A549 (cell line): ENCODE data around the gene KCNG1.

Source experiments
- CBX2 ChIP-seq: fragments of 200-600 bp; sonication (generic); IDR thresholded peaks from 2 replicates; pipeline ENCODE4 v1.6.1; 2016; ENCODE audit warnings: low read depth, mild to moderate bottlenecking, borderline replicate concordance
- CTCF ChIP-seq: fragments of >200 bp; sonication (Bioruptor Twin); formaldehyde crosslinking; IDR thresholded peaks from 3 replicates; pipeline ENCODE4 v1.5.1; 2016
- EP300 ChIP-seq, 2 experiments: fragments of >200 bp; sonication (Bioruptor Twin); formaldehyde crosslinking; IDR thresholded peaks; 2 replicates in 1 of 2; 3 replicates in 1 of 2; pipeline ENCODE4 v1.6.1; 2016 to 2017
- HOXB5 ChIP-seq: fragments of 250-450 bp; sonication (Bioruptor Pico); IDR thresholded peaks from 2 replicates; pipeline ENCODE4 v1.5.0; 2020; ENCODE audit warnings: mild to moderate bottlenecking, moderate library complexity
- JUN ChIP-seq, 2 experiments: fragments of >200 bp; sonication (Bioruptor Twin); formaldehyde crosslinking; IDR thresholded peaks; 2 replicates in 1 of 2; 3 replicates in 1 of 2; pipeline ENCODE4 v1.6.1; 2016 to 2017
- KDM5A ChIP-seq: fragments of 200-600 bp; sonication (generic); IDR thresholded peaks from 2 replicates; pipeline ENCODE4 v1.6.1; 2016; ENCODE audit warnings: antibody characterized with exemption, mild to moderate bottlenecking
- MAFK ChIP-seq: fragments of 450-650 bp; IDR thresholded peaks from 2 replicates; pipeline ENCODE4 v1.6.1; 2014; ENCODE audit not compliant: partially characterized antibody
- POLR2A ChIP-seq: IDR thresholded peaks from 2 replicates; pipeline ENCODE4 v1.6.1; 2012; ENCODE audit warnings: mild to moderate bottlenecking, low read length
- POLR2AphosphoS2 ChIP-seq: conservative IDR thresholded peaks from 2 replicates; pipeline ENCODE4 v1.6.1; 2012; ENCODE audit warnings: low read length, improper control_type of control experiment, inconsistent platforms
- RCOR1 ChIP-seq: fragments of 150-350 bp; IDR thresholded peaks from 2 replicates; pipeline ENCODE4 v1.6.1; 2014; ENCODE audit warnings: antibody characterized with exemption, low read length, low read depth

DNA sequence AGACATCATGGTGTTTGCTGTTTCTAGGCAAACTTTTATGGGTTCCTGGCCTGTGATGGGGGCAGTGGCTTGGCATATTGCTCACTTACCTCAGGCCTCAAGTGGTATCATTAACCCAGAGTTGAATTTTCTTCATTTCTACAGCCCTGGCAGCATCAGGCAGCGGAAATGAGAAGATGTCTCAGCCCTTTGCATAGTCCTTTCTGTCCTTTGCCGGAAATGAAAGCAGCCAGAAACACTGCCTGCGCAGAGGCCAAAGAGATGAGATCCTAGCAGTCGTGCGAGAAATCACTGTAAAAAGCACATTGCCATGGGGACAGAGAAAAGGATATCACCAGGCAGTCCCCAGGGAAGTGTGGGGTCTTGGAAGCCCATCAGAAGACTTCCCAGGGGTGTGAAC is 37.4 kb upstream of the KCNG1 start:
- no peak for TF ChIP-seq POLR2AphosphoS2
- no peak for TF ChIP-seq CTCF
- TF ChIP-seq POLR2A: no peak
- no peak for TF ChIP-seq MAFK
- TF ChIP-seq JUN (IDR thresholded peaks at IDR 0.05): no peak
- no peak for TF ChIP-seq RCOR1
- TF ChIP-seq CBX2: no peak
- TF ChIP-seq HOXB5 (CRISPR knock-in tag): no peak
- TF ChIP-seq EP300 (IDR thresholded peaks at IDR 0.05): no peak
- no peak for TF ChIP-seq KDM5A
